ENCODE data around the gene UCMA.

- TF ChIP-seq, protein P1, sequence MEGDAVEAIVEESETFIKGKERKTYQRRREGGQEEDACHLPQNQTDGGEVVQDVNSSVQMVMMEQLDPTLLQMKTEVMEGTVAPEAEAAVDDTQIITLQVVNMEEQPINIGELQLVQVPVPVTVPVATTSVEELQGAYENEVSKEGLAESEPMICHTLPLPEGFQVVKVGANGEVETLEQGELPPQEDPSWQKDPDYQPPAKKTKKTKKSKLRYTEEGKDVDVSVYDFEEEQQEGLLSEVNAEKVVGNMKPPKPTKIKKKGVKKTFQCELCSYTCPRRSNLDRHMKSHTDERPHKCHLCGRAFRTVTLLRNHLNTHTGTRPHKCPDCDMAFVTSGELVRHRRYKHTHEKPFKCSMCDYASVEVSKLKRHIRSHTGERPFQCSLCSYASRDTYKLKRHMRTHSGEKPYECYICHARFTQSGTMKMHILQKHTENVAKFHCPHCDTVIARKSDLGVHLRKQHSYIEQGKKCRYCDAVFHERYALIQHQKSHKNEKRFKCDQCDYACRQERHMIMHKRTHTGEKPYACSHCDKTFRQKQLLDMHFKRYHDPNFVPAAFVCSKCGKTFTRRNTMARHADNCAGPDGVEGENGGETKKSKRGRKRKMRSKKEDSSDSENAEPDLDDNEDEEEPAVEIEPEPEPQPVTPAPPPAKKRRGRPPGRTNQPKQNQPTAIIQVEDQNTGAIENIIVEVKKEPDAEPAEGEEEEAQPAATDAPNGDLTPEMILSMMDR (IDR thresholded peaks at IDR 0.05): no peak
- TF ChIP-seq POLR2A (IDR thresholded peaks at IDR 0.05): no peak
Observed at GRCh38 chr10:13222151-13222550, 12.0 kb downstream of the UCMA start.

All from uterus (tissue), 2 donors.